Hepatocyte (in vitro differentiated cells): ENCODE results near the gene EPAS1. TPM values are rescaled to one million over a fixed set of nuclear protein-coding genes. Genes with fewer than 3 reads are reported as not detected.
A peak's percentile ranks its signal among the peaks of the same experiment; 100 is the strongest.

Source experiments
- DNase-seq: peaks from one replicate; pipeline ENCODE4 v3.0.0-alpha.2; 2016; ENCODE audit warnings: low spot score
- H2AFZ ChIP-seq: fragments of 200-600 bp; sonication (generic); 2 replicates; pipeline ENCODE4 v1.6.0; 2016; ENCODE audit warnings: antibody characterized with exemption, mild to moderate bottlenecking
- H3K27ac ChIP-seq: fragments of 200-600 bp; sonication (generic); 2 replicates; pipeline ENCODE4 v1.5.1; 2016; ENCODE audit warnings: mild to moderate bottlenecking
- H3K27me3 ChIP-seq: fragments of 200-600 bp; sonication (generic); 2 replicates; pipeline ENCODE4 v1.6.1; 2016
- H3K36me3 ChIP-seq: fragments of 200-600 bp; sonication (generic); replicated peaks from 2 replicates; pipeline ENCODE4 v1.5.1; 2016; ENCODE audit warnings: low read depth; ENCODE audit not compliant: insufficient read depth
- H3K4me1 ChIP-seq: fragments of 200-600 bp; sonication (generic); 2 replicates; pipeline ENCODE4 v1.5.1; 2016; ENCODE audit warnings: mild to moderate bottlenecking, moderate library complexity; ENCODE audit not compliant: insufficient read depth
- H3K4me2 ChIP-seq: fragments of 200-600 bp; sonication (generic); 2 replicates; pipeline ENCODE4 v1.6.0; 2016
- H3K4me3 ChIP-seq: fragments of 200-600 bp; sonication (generic); 2 replicates; pipeline ENCODE4 v1.5.1; 2016; ENCODE audit warnings: mild to moderate bottlenecking
- H3K79me2 ChIP-seq: fragments of 200-600 bp; sonication (generic); 2 replicates; pipeline ENCODE4 v1.6.0; 2017; ENCODE audit warnings: mild to moderate bottlenecking
- H3K9me2 ChIP-seq: fragments of 200-600 bp; sonication (generic); replicated peaks from 2 replicates; pipeline ENCODE4 v1.6.0; 2017; ENCODE audit warnings: mild to moderate bottlenecking; ENCODE audit not compliant: insufficient read depth
- H3K9me3 ChIP-seq: fragments of 200-600 bp; sonication (generic); 2 replicates; pipeline ENCODE4 v1.5.1; 2016; ENCODE audit warnings: low read depth, mild to moderate bottlenecking
- H4K20me1 ChIP-seq: fragments of 200-600 bp; sonication (generic); 2 replicates; pipeline ENCODE4 v1.6.0; 2016; ENCODE audit warnings: mild to moderate bottlenecking; ENCODE audit not compliant: insufficient read depth, poor library complexity, severe bottlenecking
- CTCF ChIP-seq: fragments of 200-600 bp; sonication (generic); IDR thresholded peaks from 2 replicates; pipeline ENCODE4 v1.5.1; 2016; ENCODE audit warnings: antibody characterized with exemption, mild to moderate bottlenecking; ENCODE audit not compliant: poor library complexity
- EZH2 ChIP-seq: fragments of 200-600 bp; sonication (generic); IDR thresholded peaks from 2 replicates; pipeline ENCODE4 v1.6.1; 2016; ENCODE audit warnings: antibody characterized with exemption, mild to moderate bottlenecking, borderline replicate concordance
- EZH2phosphoT487 ChIP-seq: fragments of 200-600 bp; sonication (generic); IDR thresholded peaks from one replicate; pipeline ENCODE4 v1.6.1; 2018; ENCODE audit warnings: antibody characterized with exemption, mild to moderate bottlenecking, low read depth, moderate library complexity; ENCODE audit not compliant: unreplicated experiment, severe bottlenecking
- WGBS: methylation state at CpG from one replicate; pipeline ENCODE4 v1.1.6; 2016; ENCODE audit warnings: low lambda C conversion rate; ENCODE audit errors: missing lambda C conversion rate; 5-methylcytosine and 5-hydroxymethylcytosine counted together
- polyA plus RNA-seq: library from polyadenylated mRNA; unstranded; fragments of >200 nt; fragmentation: Nextera tagmentation; extraction: Ambion mirVana; gene quantifications from 2 replicates; pipeline ENCODE4 v1.2.1, GENCODE V29; 2016
- total RNA-seq: library from RNA; depleted of rRNA; stranded (reverse); fragments of >200 nt; gene quantifications from 2 replicates; pipeline ENCODE4 v1.2.3, GENCODE V29; 2014

Gene EPAS1
- total and polyA plus RNA-seq, 2 experiments from 2014 or later: 112 to 115 TPM

GRCh38 chr2:46273225-46273863, 23.9 kb upstream of the EPAS1 start:
- WGBS: 65% methylated on average over 7 of the region's 7 CpGs
- no peak for DNase-seq
- no peaks in the 10 kb centered on the region for H3K79me2 ChIP-seq
- H3K4me2 ChIP-seq: no peak overlapping the region
- H4K20me1 ChIP-seq: no peaks in the 10 kb centered on the region
- H3K4me3 ChIP-seq: no peak overlapping the region
- TF ChIP-seq EZH2 (no peak), CTCF (no peak), EZH2phosphoT487 (no peak)
- peaks cover 5% of the 10 kb centered on the region for H3K4me1 ChIP-seq
- H3K9me2 ChIP-seq: no peaks in the 10 kb centered on the region
- no peaks in the 10 kb centered on the region for H3K9me3 ChIP-seq
- H3K27ac ChIP-seq: peak overlapping the region; percentile 35
- no peaks in the 10 kb centered on the region for H3K36me3 ChIP-seq
- no peaks in the 10 kb centered on the region for H3K27me3 ChIP-seq
- H2AFZ ChIP-seq: no peak overlapping the region

GRCh38 chr2:46273919-46274318, 23.3 kb upstream of the EPAS1 start:
- H3K36me3 ChIP-seq: no peaks in the 10 kb centered on the region
- H3K4me2 ChIP-seq: no peak overlapping the region
- H2AFZ ChIP-seq: no peak overlapping the region
- no peak overlapping the region for H3K4me3 ChIP-seq
- TF ChIP-seq EZH2phosphoT487 (no peak), CTCF (no peak)
- peak; percentile 44 for DNase-seq
- no peaks in the 10 kb centered on the region for H3K9me2 ChIP-seq
- peak overlapping the region; percentile 35 for H3K27ac ChIP-seq
- no peaks in the 10 kb centered on the region for H3K79me2 ChIP-seq
- WGBS: 59% methylated on average over 5 of the region's 5 CpGs
- H3K4me1 ChIP-seq: peaks cover 5% of the 10 kb centered on the region
- no peaks in the 10 kb centered on the region for H3K9me3 ChIP-seq
- H3K27me3 ChIP-seq: no peaks in the 10 kb centered on the region
- no peaks in the 10 kb centered on the region for H4K20me1 ChIP-seq

GRCh38 chr2:46274586-46274985, 22.6 kb upstream of the EPAS1 start:
- WGBS: 99% methylated on average over 4 of the region's 4 CpGs

More at GRCh38 chr2:46274586-46274985, 22.6 kb upstream of the EPAS1 start:
- Histone ChIP-seq H3K36me3 (no peaks in the 10 kb centered on the region), H3K27me3 (no peaks in the 10 kb centered on the region), H3K4me3 (no peak overlapping the region), H3K79me2 (no peaks in the 10 kb centered on the region), H3K27ac (no peak overlapping the region), H2AFZ (no peak overlapping the region), H3K4me1 (peaks cover 5% of the 10 kb centered on the region), H3K9me2 (no peaks in the 10 kb centered on the region), H3K4me2 (no peak overlapping the region), H3K9me3 (no peaks in the 10 kb centered on the region), H4K20me1 (no peaks in the 10 kb centered on the region)
- TF ChIP-seq EZH2phosphoT487 (no peak), EZH2 (no peak), CTCF (no peak)
- DNase-seq: no peak
